Esophagus muscularis mucosa (tissue), 4 donors: ENCODE results near the gene OR2B2. TPM values are rescaled to one million over a fixed set of nuclear protein-coding genes. Genes with fewer than 3 reads are reported as not detected.

Experiments
- DNase-seq: peaks from one replicate; pipeline ENCODE4 v3.0.0-alpha.2; 2017; ENCODE audit errors: extremely low spot score
- H3K27ac ChIP-seq, 4 donors: fragments of 200-600 bp; sonication (generic); replicated peaks in 1 of 4; 1 replicate in 3 of 4; 2 replicates in 1 of 4; pipeline ENCODE4 v1.5.1; 2016 to 2019; ENCODE audit warnings: mild to moderate bottlenecking in 1 of 4
- H3K27me3 ChIP-seq, 4 donors: fragments of 200-600 bp; sonication (generic); one replicate each; pipeline versions ENCODE4 v1.5.1 to v1.6.0; 2016 to 2019
- H3K36me3 ChIP-seq, 4 donors: fragments of 200-600 bp; sonication (generic); one replicate each; pipeline ENCODE4 v1.5.1; 2016 to 2019
- H3K4me1 ChIP-seq, 4 donors: fragments of 200-600 bp; sonication (generic); one replicate each; pipeline ENCODE4 v1.5.1; 2016 to 2019
- H3K4me3 ChIP-seq, 4 donors: fragments of 200-600 bp; sonication (generic); 1 replicate in 2 of 4; 2 replicates in 2 of 4; pipeline ENCODE4 v1.5.1; 2016 to 2019; ENCODE audit warnings: mild to moderate bottlenecking in 4 of 4, moderate library complexity in 1 of 4
- H3K9me3 ChIP-seq, 4 donors: fragments of 200-600 bp; sonication (generic); 1 replicate in 3 of 4; 2 replicates in 1 of 4; pipeline ENCODE4 v1.5.1; 2016 to 2019
- CTCF ChIP-seq, 3 experiments: fragments of 200-600 bp in 2 of 3; fragments of 450-650 bp in 1 of 3; sonication (generic) in 2 of 3; IDR thresholded peaks; one replicate each; pipeline ENCODE4 v1.5.1; 2017 to 2019; ENCODE audit warnings: antibody characterized with exemption in 3 of 3, mild to moderate bottlenecking in 2 of 3, moderate library complexity in 1 of 3
- EP300 ChIP-seq: sonication (generic); formaldehyde crosslinking; IDR thresholded peaks from one replicate; pipeline ENCODE4 v1.6.1; 2017; ENCODE audit warnings: antibody characterized with exemption
- POLR2A ChIP-seq: fragments of 450-650 bp; IDR thresholded peaks from one replicate; pipeline ENCODE4 v1.6.1; 2017; ENCODE audit warnings: antibody characterized with exemption, moderate library complexity, mild to moderate bottlenecking, low read depth
- POLR2AphosphoS5 ChIP-seq, 2 donors: sonication (generic); formaldehyde crosslinking; IDR thresholded peaks; one replicate each; pipeline ENCODE4 v1.6.1; 2017; ENCODE audit warnings: antibody characterized with exemption in 2 of 2
- WGBS: methylation state at CpG from one replicate; pipeline ENCODE4 v1.1.5; 2018; 5-methylcytosine and 5-hydroxymethylcytosine counted together
- intact Hi-C: fragments of 100-400 bp; cut with DNase I; formaldehyde crosslinking; loops from one replicate; pipeline ENCODE4 v1.15.1; 2023
- total RNA-seq, 4 donors: library from RNA; depleted of rRNA; stranded (reverse); fragments of >200 nt; gene quantifications; one replicate each; pipeline versions ENCODE4 v1.1.0 to v1.2.1, GENCODE V29; 2016

The OR2B2 gene
- total RNA-seq, 4 donors from 2014 or later, result not detected

GRCh38 chr6:27889275-27889627 lies 22.9 kb downstream of the OR2B2 start:
- Histone ChIP-seq H3K27ac (no peak overlapping the region), H3K4me1 (peaks cover 25 to 31% (median 28%) of the 10 kb centered on the region in 4 donors), H3K36me3 (no peaks in the 10 kb centered on the region), H3K27me3 (peaks cover 0 to 87% (median 42%) of the 10 kb centered on the region in 4 donors), H3K9me3 (no peaks in the 10 kb centered on the region), H3K4me3 (no peak overlapping the region)
- intact Hi-C loops, result no loop called here
- WGBS, result 84% methylated on average over 3 of the region's 3 CpGs
- DNase-seq, result no peak
- no peak for TF ChIP-seq CTCF (IDR thresholded peaks at IDR 0.05)
- no peak for TF ChIP-seq POLR2A
- no peak for TF ChIP-seq POLR2AphosphoS5 (IDR thresholded peaks at IDR 0.05)
- TF ChIP-seq EP300, result no peak

GRCh38 chr6:27888566-27888965 lies 23.6 kb downstream of the OR2B2 start:
- intact Hi-C loops, result no loop called here
- H3K27me3 ChIP-seq, result peaks cover 0 to 85% (median 42%) of the 10 kb centered on the region in 4 donors

GRCh38 chr6:27886073-27886472 lies 26.1 kb downstream of the OR2B2 start:
- Histone ChIP-seq H3K4me1 (peaks cover 5 to 12% (median 9%) of the 10 kb centered on the region in 4 donors), H3K27ac (no peak overlapping the region), H3K27me3 (peaks cover 0 to 80% (median 23%) of the 10 kb centered on the region in 4 donors), H3K9me3 (no peaks in the 10 kb centered on the region), H3K4me3 (no peak overlapping the region), H3K36me3 (no peaks in the 10 kb centered on the region)
- intact Hi-C loops, result no loop called here
- WGBS, result 84% methylated on average over 3 of the region's 3 CpGs
- TF ChIP-seq POLR2AphosphoS5 (IDR thresholded peaks at IDR 0.05) (no peak), CTCF (IDR thresholded peaks at IDR 0.05) (no peak), EP300 (no peak), POLR2A (no peak)
- DNase-seq, result no peak

More at GRCh38 chr6:27888566-27888965, 23.6 kb downstream of the OR2B2 start:
- Histone ChIP-seq H3K4me1 (peaks cover 18 to 24% (median 21%) of the 10 kb centered on the region in 4 donors), H3K4me3 (no peak overlapping the region), H3K9me3 (no peaks in the 10 kb centered on the region), H3K27ac (no peak overlapping the region), H3K36me3 (no peaks in the 10 kb centered on the region)
- WGBS, result 65% methylated on average over 2 of the region's 2 CpGs
- DNase-seq, result no peak
- TF ChIP-seq CTCF (IDR thresholded peaks at IDR 0.05) (no peak), POLR2AphosphoS5 (IDR thresholded peaks at IDR 0.05) (no peak), POLR2A (no peak)

- 92% methylated on average over 1 of the region's 1 CpG for WGBS
- no peak overlapping the region for H3K4me3 ChIP-seq
- H3K4me1 ChIP-seq, result no peaks in the 10 kb centered on the region
- intact Hi-C loops, result no loop called here
- no peaks in the 10 kb centered on the region for H3K9me3 ChIP-seq
- H3K27ac ChIP-seq, result no peak overlapping the region
- no peak for DNase-seq
- H3K36me3 ChIP-seq, result no peaks in the 10 kb centered on the region
- H3K27me3 ChIP-seq, result peaks cover 0 to 51% (median 5%) of the 10 kb centered on the region in 4 donors
- no peak for TF ChIP-seq EP300
Observed at GRCh38 chr6:27883136-27883535, 29.1 kb downstream of the OR2B2 start.

GRCh38 chr6:27882624-27883023 lies 29.6 kb downstream of the OR2B2 start:
- no peak overlapping the region for H3K27ac ChIP-seq
- no peaks in the 10 kb centered on the region for H3K36me3 ChIP-seq
- DNase-seq, result no peak
- TF ChIP-seq POLR2A (no peak), POLR2AphosphoS5 (IDR thresholded peaks at IDR 0.05) (no peak), CTCF (IDR thresholded peaks at IDR 0.05) (no peak), EP300 (no peak)
- no peak overlapping the region for H3K4me3 ChIP-seq
- 80% methylated on average over 5 of the region's 5 CpGs for WGBS
- H3K4me1 ChIP-seq, result no peaks in the 10 kb centered on the region
- intact Hi-C loops, result no loop called here
- H3K27me3 ChIP-seq, result peaks cover 0 to 46% (median 3%) of the 10 kb centered on the region in 4 donors
- H3K9me3 ChIP-seq, result no peaks in the 10 kb centered on the region
